Sigmoid colon (tissue), 4 donors: ENCODE data around the gene HIBADH.

Experiments used
- EP300 ChIP-seq, 4 donors: sonication (generic); formaldehyde crosslinking; IDR thresholded peaks; one replicate each; pipeline ENCODE4 v1.6.1; 2017; ENCODE audit warnings: antibody characterized with exemption in 4 of 4
- POLR2A ChIP-seq, 2 donors: fragments of 450-650 bp; IDR thresholded peaks; one replicate each; pipeline ENCODE4 v1.6.1; 2016; ENCODE audit warnings: antibody characterized with exemption in 2 of 2, mild to moderate bottlenecking in 2 of 2, moderate library complexity in 2 of 2
- POLR2AphosphoS5 ChIP-seq, 4 donors: sonication (generic); formaldehyde crosslinking; IDR thresholded peaks; one replicate each; pipeline ENCODE4 v1.6.1; 2017; ENCODE audit warnings: antibody characterized with exemption in 4 of 4
- TF ChIP-seq, protein P1 (sequence below), 4 experiments: fragments of 450-650 bp in 3 of 4; fragments of 200-600 bp in 1 of 4; IDR thresholded peaks; one replicate each; pipeline ENCODE4 v1.5.1; 2016 to 2019; ENCODE audit warnings: antibody characterized with exemption in 4 of 4, mild to moderate bottlenecking in 3 of 4, moderate library complexity in 2 of 4

GRCh38 chr7:27567266-27567665 is 95.4 kb downstream of the HIBADH start:
- no peak for TF ChIP-seq POLR2A (IDR thresholded peaks at IDR 0.05)
- TF ChIP-seq, protein P1, sequence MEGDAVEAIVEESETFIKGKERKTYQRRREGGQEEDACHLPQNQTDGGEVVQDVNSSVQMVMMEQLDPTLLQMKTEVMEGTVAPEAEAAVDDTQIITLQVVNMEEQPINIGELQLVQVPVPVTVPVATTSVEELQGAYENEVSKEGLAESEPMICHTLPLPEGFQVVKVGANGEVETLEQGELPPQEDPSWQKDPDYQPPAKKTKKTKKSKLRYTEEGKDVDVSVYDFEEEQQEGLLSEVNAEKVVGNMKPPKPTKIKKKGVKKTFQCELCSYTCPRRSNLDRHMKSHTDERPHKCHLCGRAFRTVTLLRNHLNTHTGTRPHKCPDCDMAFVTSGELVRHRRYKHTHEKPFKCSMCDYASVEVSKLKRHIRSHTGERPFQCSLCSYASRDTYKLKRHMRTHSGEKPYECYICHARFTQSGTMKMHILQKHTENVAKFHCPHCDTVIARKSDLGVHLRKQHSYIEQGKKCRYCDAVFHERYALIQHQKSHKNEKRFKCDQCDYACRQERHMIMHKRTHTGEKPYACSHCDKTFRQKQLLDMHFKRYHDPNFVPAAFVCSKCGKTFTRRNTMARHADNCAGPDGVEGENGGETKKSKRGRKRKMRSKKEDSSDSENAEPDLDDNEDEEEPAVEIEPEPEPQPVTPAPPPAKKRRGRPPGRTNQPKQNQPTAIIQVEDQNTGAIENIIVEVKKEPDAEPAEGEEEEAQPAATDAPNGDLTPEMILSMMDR (IDR thresholded peaks at IDR 0.05), result no peak
- TF ChIP-seq POLR2AphosphoS5 (IDR thresholded peaks at IDR 0.05), result no peak
- TF ChIP-seq EP300 (IDR thresholded peaks at IDR 0.05), result no peak
